ENCODE results near the gene PSMA2.

PSMA2 gene

GRCh38 chr7:42940985-42941847 lies 9.2 kb upstream of the PSMA2 start:
- peak; percentile 76 for DNase-seq (ENCODE audit: low read depth)

DNA sequence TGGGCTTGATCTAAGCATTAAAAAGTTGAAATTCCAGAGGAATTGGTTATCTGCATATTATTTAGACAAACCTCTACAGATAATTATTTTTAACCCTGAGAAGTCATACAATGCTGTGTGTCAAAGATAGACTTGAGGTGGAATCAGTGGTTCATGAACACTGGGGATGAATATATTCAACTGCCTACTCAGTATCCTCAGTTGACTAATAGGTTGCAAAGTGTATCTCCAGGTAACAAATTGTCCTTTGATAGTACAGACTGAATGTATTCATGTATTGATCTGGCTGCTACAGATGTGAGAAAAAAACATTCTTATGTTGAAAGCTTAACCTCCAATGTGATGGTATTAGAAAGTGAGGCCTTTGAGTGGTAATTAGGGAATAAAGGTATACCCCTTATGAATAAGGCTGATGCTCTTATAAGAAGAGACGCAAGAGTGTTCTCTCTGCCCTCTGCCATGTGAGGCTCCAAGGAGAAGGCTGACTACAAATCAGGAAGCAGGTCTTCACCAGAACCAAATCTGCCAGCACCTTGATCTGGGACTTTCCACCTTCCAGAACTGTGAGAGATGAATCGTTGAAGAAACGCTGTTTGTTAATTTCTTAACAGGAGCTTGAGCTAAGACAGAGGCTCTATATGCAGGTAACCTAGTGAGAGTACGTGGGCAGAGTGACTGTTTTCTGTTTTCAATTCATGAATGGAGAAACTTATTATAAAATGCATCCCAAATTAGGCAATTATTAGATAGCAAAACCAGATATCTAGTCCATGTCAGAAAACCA lies 7.7 kb upstream of the PSMA2 start:
- DNase-seq (ENCODE audit: low read depth) = no peak

DNA sequence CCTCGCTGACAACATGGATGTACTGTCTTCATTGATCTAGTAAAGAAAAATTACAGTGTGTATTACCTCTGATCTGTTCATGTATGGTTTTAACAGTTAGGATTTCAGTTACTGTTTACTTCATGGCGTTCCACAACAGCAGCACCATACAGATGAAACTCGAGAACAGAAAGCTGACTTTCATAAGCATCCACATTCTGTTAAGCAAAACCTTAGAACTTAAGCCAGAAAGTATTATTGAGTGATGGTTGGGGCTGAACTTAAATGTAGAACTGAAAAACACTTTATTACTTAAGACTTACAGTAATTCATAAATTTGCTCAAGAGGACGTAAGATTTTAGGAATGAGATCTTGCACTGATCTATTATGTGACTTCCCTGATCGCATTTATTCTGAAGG lies 3.9 kb upstream of the PSMA2 start:
- DNase-seq (ENCODE audit: low read depth) = no peak

DNA sequence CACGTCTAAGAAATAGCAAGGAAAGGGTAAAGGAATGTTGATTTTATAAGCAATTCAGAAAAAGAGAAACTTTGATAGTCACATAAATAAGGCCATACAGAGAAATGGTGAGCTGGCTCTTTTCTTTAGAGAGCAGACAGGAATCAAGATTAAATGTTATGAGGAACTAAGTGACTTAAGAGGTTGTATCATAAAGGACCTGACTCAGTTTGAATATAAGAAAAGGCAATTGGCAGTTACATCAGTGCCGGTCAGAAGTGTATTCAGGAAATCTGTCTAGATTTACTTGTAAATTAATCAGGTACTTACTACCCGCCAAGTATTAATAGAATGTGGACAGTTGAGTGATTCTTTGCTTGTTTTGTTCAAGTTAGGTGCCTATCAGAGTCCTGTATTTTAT lies 2.3 kb upstream of the PSMA2 start:
- no peak for DNase-seq (ENCODE audit: low read depth)

- peak; percentile 43 for DNase-seq (ENCODE audit: low read depth)
These were observed 1.0 kb upstream of the PSMA2 start for GRCh38 chr7:42932811-42933591.

GRCh38 chr7:42931447-42931833 lies 534 bp downstream of the PSMA2 start:
- DNase-seq (ENCODE audit: low read depth) = peak; percentile 39

- DNase-seq (ENCODE audit: low read depth) = peak; percentile 21
These were observed 1.1 kb downstream of the PSMA2 start for GRCh38 chr7:42930889-42931288.

DNA sequence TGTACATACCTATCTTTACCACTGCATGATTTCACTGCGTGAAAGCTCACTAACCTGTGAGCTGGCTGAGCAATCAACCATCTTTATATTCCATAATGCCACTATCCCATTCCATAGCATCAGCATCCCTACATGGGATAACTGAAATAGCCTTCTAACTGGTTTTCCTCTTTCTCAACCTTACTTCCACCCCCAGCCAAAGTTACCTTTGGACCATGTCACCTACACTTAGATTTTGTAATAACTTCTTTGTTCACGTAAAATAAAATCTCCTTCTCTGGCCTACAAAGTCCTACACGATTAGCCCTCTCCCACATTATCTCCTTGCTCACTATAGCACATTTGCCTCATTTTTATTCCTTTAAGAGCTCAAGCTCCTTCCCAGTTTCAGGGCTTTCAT lies 2.5 kb downstream of the PSMA2 start:
- no peak for DNase-seq (ENCODE audit: low read depth)

DNA sequence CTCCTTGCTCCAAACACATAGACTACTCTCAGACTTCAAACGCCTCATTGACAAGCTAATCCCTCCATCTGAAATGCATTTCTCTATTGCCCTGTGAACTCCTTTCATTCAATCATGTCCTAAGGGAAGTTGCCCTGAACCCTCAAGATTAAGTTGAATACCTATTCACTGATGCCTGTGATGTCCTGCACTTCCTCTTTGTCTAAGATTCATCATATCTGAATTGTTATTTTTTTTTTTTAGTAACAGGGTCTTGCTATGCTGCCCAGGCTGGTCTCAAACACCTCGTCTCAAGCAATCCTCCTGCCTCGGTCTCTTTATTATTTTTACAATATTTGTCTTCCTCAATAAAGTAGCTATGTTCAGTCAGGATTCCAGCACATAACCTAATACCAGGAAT lies 3.2 kb downstream of the PSMA2 start:
- DNase-seq (ENCODE audit: low read depth) = no peak

- DNase-seq (ENCODE audit: low read depth) = no peak
These were observed 5.8 kb downstream of the PSMA2 start for GRCh38 chr7:42926204-42926603.

DNA sequence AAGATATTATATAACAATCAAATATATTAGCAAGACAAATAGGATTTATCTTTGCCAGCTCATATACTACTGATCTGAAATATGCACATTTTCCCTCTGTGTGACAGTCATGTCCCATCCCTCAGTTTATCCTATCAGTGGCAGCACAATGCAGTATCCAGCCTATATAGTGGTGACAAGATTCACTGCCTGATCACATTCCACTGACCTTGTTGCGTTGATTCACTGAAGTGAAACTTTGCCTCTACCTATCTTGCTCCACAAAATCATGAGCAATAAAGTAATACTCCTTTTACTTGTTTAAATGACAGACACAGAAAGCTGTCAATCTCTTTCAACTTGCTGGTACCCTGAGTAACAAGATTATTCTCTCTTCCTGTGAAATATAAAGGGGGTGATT lies 6.3 kb downstream of the PSMA2 start:
- DNase-seq (ENCODE audit: low read depth) = no peak

- DNase-seq (ENCODE audit: low read depth) = no peak
These were observed 7.6 kb downstream of the PSMA2 start for GRCh38 chr7:42924223-42924838.

DNA sequence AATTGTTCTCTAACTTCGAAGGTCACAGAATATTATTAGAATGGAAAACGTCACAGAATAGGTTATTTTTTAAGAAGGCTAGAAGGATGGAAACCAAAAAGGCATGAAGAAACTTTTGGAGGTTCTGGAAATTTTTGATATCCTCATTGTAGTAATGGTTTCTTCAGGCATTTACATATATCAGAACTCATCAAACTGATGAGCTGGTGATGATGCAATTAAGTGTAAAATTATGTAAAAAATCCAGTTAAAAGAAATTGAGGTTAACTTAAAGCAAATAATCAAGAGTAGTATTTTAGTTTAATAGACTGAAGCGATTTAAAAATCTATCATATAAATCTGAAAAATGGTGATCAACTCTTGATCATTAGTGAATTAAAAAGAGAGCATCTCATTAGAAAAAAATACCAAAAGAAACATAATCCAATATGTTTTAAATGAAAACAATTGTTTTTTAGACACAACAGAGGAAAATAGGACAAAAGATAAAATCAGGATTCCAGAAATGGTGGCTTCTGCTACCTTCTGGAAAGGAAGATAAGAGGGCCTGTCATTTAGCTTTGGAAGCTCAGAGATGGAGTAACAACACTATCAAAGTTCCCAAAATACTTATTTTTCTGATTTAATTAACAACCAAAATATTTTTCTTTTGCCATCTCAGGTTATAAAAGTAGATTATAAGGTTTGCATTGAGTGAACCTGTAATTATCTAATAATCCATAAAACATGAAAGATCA lies 9.8 kb downstream of the PSMA2 start:
- DNase-seq (ENCODE audit: low read depth) = no peak

DNA sequence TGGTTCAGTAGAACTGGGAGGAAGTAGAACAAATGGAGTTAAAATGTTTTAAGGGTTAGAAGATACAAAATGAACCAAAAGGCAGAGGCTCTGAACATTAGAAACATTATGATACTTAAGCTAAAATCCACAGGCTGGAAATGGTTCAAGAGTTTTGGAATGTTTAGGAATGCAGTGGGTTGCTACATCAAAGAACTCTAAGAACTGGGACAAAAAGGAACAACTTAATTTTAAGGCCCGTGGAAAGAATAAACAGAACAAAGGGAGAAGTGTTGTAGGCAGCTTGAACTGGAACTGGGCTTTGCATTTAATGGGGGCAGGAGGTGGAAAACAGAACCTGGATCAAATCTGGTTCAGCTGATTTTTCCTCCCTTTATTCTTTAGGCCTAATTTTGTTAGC lies 16.6 kb downstream of the PSMA2 start:
- no peak for DNase-seq (ENCODE audit: low read depth)

DNA sequence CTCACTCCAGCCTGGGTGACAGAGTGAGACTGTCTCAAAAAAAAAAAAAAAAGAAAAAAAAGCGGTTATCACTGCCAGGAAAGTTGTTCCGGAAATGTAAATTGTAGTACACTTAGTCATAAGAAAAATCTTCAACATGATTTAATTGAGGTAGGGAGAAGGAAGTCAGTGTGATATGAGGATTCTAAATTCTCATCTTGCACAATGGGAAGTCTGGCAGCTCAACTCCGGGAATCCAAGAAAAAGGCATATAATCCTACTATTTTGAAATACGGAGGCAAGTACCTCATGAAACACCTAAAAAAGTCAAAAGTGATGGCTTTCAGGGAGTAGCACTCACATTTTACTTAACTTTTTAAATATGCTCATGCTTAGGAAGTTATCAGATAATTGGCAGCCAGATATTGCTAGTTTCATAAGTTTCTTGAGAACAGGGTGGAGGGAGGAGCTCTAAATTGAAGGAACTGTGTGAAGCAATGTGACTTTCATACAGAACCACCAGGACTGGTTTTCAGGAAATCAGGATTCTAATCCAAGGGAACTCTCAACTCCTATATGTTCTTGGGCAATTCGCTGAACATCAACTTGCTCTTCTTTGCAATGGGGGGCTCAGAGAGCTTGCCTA lies 17.4 kb downstream of the PSMA2 start:
- peak; percentile 70 for DNase-seq (ENCODE audit: low read depth)

GRCh38 chr7:42914009-42914408 lies 18.0 kb downstream of the PSMA2 start:
- DNase-seq (ENCODE audit: low read depth) = no peak

GRCh38 chr7:42913591-42913990 lies 18.4 kb downstream of the PSMA2 start:
- no peak for DNase-seq (ENCODE audit: low read depth)

DNA sequence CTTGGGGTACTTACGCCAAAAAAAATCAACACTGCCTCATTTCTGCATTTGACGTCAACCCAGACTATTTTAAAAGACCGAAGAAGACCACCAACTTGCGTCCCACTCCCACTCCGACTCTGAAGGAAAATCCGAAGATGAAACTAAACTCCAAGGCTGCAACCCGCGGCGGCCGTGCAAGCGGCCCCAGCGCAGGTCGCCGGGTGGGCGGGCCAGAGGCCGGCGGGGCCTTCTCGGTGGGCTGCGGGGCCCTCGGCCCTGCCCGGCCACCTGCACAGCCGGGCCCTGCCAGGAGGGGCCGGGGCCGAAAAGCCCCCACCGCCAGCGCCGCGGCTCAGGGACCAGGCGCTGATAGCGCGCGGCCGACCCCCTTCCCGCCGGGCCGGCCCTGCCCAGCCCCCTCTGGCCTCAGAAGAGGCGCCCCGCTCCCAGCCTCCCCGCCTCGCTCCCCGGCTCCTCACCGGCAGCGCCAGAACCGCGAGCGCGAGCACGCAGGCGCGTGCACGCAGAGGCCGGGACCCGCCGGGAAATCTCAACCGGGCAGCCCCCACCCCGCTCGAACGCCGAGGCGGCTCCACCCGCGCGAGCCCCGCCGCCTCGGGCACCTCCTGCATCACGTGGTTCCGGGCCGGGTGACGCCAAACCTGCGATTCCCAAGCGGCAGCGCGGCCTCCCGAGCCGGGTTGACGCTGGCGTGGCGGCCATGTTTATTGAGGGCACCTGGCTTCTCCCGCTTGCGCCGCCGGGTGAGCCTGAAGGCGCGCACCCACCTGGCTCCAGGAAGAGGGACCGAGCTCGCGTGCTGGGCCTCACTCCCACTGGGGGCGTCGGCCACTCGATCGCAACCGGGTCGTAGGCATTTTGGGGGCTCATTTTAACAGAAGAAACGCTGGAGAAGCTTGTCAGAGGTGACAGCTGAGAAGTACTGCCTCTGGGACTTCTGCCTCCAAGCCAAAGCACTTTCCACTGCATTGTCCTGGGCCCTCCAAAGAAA lies 20.2 kb downstream of the PSMA2 start, which contains the start of gene C7orf25:
Gene C7orf25 (minus strand): TSS at position 617 of the 994 bp plus-strand sequence. CDS start 1,170 bp downstream, outside the sequence.
- peak; percentile 96 for DNase-seq (ENCODE audit: low read depth)

GRCh38 chr7:42910306-42910705 lies 21.7 kb downstream of the PSMA2 start:
- DNase-seq (ENCODE audit: low read depth) = no peak

DNA sequence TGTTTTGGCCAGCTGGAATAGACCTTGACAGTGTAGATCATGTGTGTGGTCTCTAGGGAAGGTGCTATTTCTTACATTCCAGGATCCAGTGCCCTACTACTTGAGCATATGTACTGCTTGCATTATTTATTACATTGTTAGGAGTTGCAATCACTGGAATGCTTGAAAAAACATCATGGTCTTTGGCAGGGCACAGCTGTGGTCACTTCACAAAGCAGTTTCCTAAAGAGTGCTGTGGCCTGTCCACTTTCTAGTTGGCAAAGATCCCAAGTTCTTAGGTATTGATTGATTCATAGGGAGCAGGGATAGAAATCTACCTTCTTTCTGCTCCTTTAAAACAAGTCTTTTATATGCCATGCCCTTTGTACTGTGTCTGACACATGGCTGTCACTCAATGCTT lies 24.7 kb downstream of the PSMA2 start:
- no peak for DNase-seq (ENCODE audit: low read depth)

Data from ELR (cell line).